ENCODE results near the gene SOX6.

SOX6 gene

DNA sequence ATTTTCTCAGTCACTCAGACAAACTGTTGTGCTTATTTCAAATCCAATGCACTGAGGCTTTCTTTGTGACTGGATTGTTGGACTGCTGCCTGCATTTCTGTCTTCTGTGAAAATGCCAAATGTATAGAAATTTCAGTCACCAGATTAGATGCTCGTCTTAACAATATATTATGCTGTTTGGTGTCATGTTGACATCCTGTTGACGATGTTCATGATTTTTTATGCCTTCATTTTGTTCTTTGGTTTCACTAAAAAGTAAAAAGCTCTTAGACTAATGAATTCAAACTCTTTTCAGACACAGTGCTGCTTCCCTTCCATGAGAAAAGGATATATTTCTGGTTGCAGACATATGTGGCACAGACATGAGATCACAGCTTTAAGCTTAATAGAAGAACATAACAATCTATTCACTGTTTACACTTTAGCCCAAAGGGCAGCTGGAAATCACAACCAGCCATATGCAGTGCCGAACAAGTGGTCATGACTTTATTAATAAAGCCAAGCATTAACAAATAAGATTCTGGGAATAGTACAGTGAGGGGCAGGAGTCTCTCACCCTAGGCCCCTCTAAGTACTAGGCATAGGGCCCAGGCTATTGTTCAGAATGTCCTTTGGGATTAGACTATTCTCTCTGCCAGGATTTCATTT, 9.4 kb upstream of the SOX6 start:
- H3K4me2 ChIP-seq: no peak overlapping the region
- no peaks in the 10 kb centered on the region for H3K4me1 ChIP-seq
- no peak overlapping the region for H3K27ac ChIP-seq
- TF ChIP-seq Cebpa-rat (IDR thresholded peaks at IDR 0.05): no peak
- H3K27me3 ChIP-seq: no peaks in the 10 kb centered on the region
- H3K4me3 ChIP-seq: no peak overlapping the region
- H3K9ac ChIP-seq: no peak overlapping the region
- H3K9me3 ChIP-seq (replicated peaks in 1 of 11): no peaks in the 10 kb centered on the region
- H4K20me1 ChIP-seq: no peaks in the 10 kb centered on the region
- no peaks in the 10 kb centered on the region for H3K36me3 ChIP-seq

DNA sequence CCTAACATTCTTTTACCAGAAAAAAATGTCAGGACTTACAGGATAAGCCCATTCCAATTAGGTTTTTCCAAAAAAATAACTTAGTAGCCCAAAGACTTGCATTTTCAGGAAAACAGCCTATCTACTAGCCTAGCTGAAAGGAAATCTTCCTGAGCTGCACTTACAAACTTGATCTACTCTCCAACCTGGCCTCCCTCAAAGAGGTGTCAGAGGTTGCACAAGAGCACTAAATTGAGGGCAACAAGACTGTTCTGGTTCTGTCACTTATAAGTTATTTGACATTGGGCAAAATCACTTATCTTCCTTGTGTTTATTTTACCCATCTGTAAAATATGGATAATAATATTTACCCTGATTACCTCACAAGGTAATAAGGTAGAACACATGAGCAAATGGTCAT, 7.9 kb upstream of the SOX6 start:
- Histone ChIP-seq H3K9me3 (replicated peaks in 1 of 11) (no peaks in the 10 kb centered on the region), H3K27ac (no peak overlapping the region), H3K36me3 (no peaks in the 10 kb centered on the region), H3K9ac (no peak overlapping the region), H3K4me1 (no peaks in the 10 kb centered on the region), H3K4me3 (no peak overlapping the region), H3K4me2 (no peak overlapping the region), H4K20me1 (no peaks in the 10 kb centered on the region), H3K27me3 (no peaks in the 10 kb centered on the region)
- TF ChIP-seq Cebpa-rat (IDR thresholded peaks at IDR 0.05): no peak

DNA sequence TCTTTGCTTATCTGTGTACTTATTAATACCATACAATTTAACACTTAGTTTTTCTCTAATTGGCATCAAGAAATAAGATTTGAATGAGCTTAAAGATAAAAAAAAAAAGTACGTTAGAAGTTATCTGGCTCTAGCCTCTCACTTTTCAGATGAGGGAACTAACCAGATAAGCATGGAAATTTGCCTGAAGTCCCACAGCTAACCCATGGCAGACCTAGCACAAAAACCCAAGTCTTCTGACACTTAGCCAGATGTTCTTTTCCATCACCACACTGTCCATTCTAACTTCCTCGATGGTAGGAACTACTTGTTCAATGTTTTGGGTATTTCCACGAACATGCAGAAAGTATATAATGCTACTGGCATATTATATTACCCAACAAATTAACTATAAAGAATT, 7.4 kb upstream of the SOX6 start:
- Histone ChIP-seq H3K4me1 (no peaks in the 10 kb centered on the region), H3K36me3 (no peaks in the 10 kb centered on the region), H3K27me3 (no peaks in the 10 kb centered on the region), H3K4me2 (no peak overlapping the region), H4K20me1 (no peaks in the 10 kb centered on the region), H3K4me3 (no peak overlapping the region), H3K9ac (no peak overlapping the region), H3K9me3 (replicated peaks in 1 of 11) (no peaks in the 10 kb centered on the region), H3K27ac (no peak overlapping the region)
- TF ChIP-seq Cebpa-rat (IDR thresholded peaks at IDR 0.05): no peak

DNA sequence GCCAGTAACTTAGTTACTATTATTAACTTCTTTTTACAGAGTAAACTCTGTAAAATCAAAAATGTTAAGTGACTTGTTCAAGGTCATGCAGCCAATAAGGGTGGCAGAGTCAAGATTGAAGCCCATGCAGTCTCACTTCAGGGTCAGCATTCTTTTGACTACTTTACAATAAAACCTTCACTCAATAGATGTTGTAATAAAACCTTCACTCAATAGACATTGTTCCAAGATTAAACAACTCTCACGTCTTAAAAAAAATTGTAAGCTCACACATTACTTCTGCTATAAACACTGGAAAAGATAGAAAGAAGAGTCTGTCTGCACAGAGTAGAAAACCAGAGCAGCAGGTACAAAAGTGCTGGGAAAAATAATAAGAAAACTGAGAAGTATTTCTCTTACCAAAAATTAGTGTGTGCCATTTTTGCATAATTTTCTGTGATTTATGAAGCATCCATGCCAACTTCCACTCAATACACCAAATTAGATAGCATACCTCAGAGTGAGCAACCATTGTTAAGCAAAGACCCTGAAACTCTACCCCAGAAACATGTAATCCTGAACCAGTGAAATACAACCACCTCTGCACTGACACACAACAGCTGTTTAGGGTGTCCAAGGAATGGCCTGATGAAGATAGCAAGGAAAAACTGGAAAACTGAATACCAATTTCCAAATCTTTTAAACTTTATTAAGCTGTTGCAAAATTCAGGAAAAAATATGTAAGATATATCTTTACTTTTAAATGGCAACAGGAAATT, 4.9 kb upstream of the SOX6 start:
- H3K9me3 ChIP-seq (replicated peaks in 1 of 11): no peaks in the 10 kb centered on the region
- H3K9ac ChIP-seq: no peak overlapping the region
- H3K36me3 ChIP-seq: no peaks in the 10 kb centered on the region
- no peak overlapping the region for H3K4me3 ChIP-seq
- H3K27ac ChIP-seq: no peak overlapping the region
- peaks cover 0 to 6% (median 0%) of the 10 kb centered on the region in 10 experiments; a peak in 1 of 20 replicates for H3K4me1 ChIP-seq
- no peaks in the 10 kb centered on the region for H3K27me3 ChIP-seq
- H3K4me2 ChIP-seq: no peak overlapping the region
- TF ChIP-seq Cebpa-rat (IDR thresholded peaks at IDR 0.05): no peak
- no peaks in the 10 kb centered on the region for H4K20me1 ChIP-seq

DNA sequence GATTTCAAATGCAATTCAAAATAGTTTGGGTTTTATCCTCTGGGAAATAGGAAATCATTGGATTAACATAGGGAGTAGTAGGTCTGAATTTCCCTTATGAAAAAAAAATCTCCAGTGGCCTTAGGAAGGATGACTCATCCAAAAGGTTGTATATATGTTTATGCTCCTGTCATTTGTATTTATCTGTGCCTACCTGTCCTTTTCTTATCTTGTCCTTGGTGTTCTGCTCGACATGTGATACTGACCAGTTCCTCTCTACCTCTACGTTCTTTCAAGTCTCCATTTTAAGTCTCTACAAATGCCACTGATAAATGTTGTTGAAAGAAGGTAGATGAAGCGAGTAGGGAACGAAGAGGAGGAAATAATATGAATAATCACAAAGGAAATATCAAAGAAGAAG, 3.0 kb upstream of the SOX6 start:
- no peak overlapping the region for H3K4me3 ChIP-seq
- H3K27ac ChIP-seq: no peak overlapping the region
- H3K4me1 ChIP-seq: peaks cover 0 to 6% (median 0%) of the 10 kb centered on the region in 10 experiments; a peak in 1 of 20 replicates
- no peaks in the 10 kb centered on the region for H4K20me1 ChIP-seq
- no peak overlapping the region for H3K4me2 ChIP-seq
- no peaks in the 10 kb centered on the region for H3K27me3 ChIP-seq
- no peaks in the 10 kb centered on the region for H3K9me3 ChIP-seq (replicated peaks in 1 of 11)
- no peak for TF ChIP-seq Cebpa-rat (IDR thresholded peaks at IDR 0.05)
- H3K9ac ChIP-seq: no peak overlapping the region
- H3K36me3 ChIP-seq: no peaks in the 10 kb centered on the region

DNA sequence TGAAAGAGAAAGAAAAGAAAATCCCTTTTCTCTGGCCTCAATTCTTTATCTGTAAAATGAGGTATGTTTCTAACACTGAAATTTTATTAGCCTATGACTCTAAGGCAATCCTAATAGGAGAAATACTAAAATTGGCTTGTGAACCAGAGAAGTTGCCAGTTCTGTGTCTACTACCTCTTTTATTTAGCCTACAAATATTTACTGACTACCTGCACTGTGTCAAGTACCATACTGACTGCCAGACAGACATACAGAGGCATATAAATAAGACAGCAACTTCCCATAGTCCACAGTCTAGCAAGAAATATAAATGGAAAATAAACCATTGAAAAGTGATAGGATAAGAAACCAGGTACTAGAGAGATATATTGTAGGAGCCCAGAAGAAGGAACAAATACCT, 2.4 kb upstream of the SOX6 start:
- H3K9ac ChIP-seq: no peak overlapping the region
- no peaks in the 10 kb centered on the region for H3K9me3 ChIP-seq (replicated peaks in 1 of 11)
- no peaks in the 10 kb centered on the region for H4K20me1 ChIP-seq
- H3K4me2 ChIP-seq: no peak overlapping the region
- H3K36me3 ChIP-seq: no peaks in the 10 kb centered on the region
- no peak overlapping the region for H3K4me3 ChIP-seq
- no peaks in the 10 kb centered on the region for H3K27me3 ChIP-seq
- peaks cover 0 to 6% (median 0%) of the 10 kb centered on the region in 10 experiments; a peak in 1 of 20 replicates for H3K4me1 ChIP-seq
- H3K27ac ChIP-seq: no peak overlapping the region
- TF ChIP-seq Cebpa-rat (IDR thresholded peaks at IDR 0.05): no peak

DNA sequence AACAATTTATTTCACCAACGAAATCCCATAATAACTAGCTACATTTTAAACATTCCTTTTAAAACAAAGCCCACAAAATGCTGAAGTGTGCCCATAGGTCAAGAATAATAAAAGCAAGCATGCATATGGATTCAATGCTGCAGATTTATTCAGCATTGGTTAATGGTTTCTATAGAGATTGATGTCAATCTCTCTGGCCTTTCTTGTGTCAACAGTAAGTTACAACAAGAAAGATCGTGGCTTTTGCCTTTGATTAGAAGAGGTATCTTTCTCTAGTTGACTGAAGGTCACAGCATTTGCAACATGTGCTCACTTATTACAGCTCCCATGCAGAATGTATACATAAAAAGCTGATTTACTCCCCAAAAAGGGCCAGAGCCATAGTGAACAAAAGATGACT, 1.4 kb upstream of the SOX6 start:
- H3K4me3 ChIP-seq: no peak overlapping the region
- H4K20me1 ChIP-seq: no peaks in the 10 kb centered on the region
- no peak overlapping the region for H3K9ac ChIP-seq
- peaks cover 0 to 6% (median 0%) of the 10 kb centered on the region in 10 experiments; a peak in 1 of 20 replicates for H3K4me1 ChIP-seq
- no peak overlapping the region for H3K4me2 ChIP-seq
- H3K27me3 ChIP-seq: no peaks in the 10 kb centered on the region
- H3K36me3 ChIP-seq: no peaks in the 10 kb centered on the region
- no peak for TF ChIP-seq Cebpa-rat (IDR thresholded peaks at IDR 0.05)
- no peaks in the 10 kb centered on the region for H3K9me3 ChIP-seq (replicated peaks in 1 of 11)
- no peak overlapping the region for H3K27ac ChIP-seq

DNA sequence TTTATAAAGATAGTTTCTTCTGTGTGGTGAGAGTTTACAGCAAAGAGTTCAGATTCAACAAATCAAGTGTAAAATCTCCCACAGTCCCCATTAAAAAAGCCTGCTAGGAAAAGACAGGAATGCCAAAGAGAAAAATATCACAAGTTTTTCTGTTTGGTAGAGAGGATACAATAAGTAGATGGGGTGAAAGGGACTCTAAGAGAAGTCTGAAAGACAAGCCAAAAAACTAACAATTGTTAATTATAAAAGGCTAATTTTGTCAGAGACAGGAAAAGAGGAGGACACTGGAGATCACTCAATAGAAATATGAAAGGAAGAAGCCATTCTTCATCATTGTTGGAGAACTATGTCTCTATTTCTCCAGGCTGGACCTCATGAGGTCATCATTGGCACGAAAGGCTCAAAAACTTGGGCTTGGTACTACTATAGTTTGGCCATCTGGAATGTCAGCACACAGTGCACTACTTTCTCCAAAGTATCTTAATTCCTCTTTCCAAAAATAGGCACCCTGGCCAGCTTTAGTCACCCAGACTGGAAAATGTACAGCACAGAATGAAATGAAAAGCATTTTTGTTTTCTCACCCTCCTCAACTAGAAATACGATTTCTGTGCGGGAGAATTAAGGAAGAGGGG, 531 bp upstream of the SOX6 start:
- no peaks in the 10 kb centered on the region for H3K9me3 ChIP-seq (replicated peaks in 1 of 11)
- H3K27ac ChIP-seq: no peak overlapping the region
- H4K20me1 ChIP-seq: no peaks in the 10 kb centered on the region
- no peak overlapping the region for H3K9ac ChIP-seq
- no peaks in the 10 kb centered on the region for H3K36me3 ChIP-seq
- 0 out of 22 replicates have a peak overlapping the region, but pooled peaks of 1 of the 11 experiments have one; percentile 5 for H3K4me2 ChIP-seq
- H3K4me1 ChIP-seq: peaks cover 0 to 6% (median 0%) of the 10 kb centered on the region in 10 experiments; a peak in 1 of 20 replicates
- H3K4me3 ChIP-seq: no peak overlapping the region
- TF ChIP-seq Cebpa-rat (IDR thresholded peaks at IDR 0.05): no peak
- H3K27me3 ChIP-seq: no peaks in the 10 kb centered on the region

DNA sequence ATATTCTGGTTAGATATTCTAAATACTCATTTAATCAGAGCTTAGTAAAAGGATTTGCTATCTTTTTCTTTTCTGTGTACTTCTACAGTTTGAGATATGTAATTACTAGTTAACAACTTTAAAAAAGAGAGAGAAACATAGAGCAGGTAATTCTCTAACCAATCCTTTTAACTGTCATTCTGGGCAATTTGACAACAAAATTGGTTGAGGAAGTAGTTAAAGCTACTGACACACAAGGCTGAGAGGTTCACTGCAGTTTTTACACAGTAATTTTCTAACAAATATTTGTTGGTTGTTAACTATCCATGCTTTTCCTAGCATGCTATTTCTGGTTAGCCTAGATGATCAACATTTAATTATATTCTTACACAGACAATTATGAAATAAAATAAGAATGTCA, 3.6 kb downstream of the SOX6 start:
- no peak for TF ChIP-seq Cebpa-rat (IDR thresholded peaks at IDR 0.05)
- H3K9me3 ChIP-seq (replicated peaks in 1 of 11): no peaks in the 10 kb centered on the region
- H3K27ac ChIP-seq: no peak overlapping the region
- H3K36me3 ChIP-seq: no peaks in the 10 kb centered on the region
- no peak overlapping the region for H3K4me3 ChIP-seq
- no peak overlapping the region for H3K9ac ChIP-seq
- H3K4me2 ChIP-seq: no peak overlapping the region
- H3K4me1 ChIP-seq: peaks cover 0 to 6% (median 0%) of the 10 kb centered on the region in 10 experiments; a peak in 1 of 20 replicates
- no peaks in the 10 kb centered on the region for H3K27me3 ChIP-seq
- no peaks in the 10 kb centered on the region for H4K20me1 ChIP-seq

Data from BLaER1 treated with 17β-estradiol and CSF1 and Interleukin-3, amounts not matched to agents 10 nM and 100 nM (cell line).